SK-N-MC (cell line): ENCODE data around the gene IL20.

Experiments
- EZH2 ChIP-seq: fragments of 200-600 bp; sonication (generic); IDR thresholded peaks from one replicate; pipeline ENCODE4 v1.6.1; 2017; ENCODE audit warnings: antibody characterized with exemption
- FOXP2 ChIP-seq: optimal IDR thresholded peaks from 2 replicates; pipeline ENCODE3; 2011; ENCODE audit warnings: mild to moderate bottlenecking, moderate library complexity; ENCODE audit not compliant: insufficient read depth; ENCODE audit errors: extremely low read length, control extremely low read depth
- POLR2AphosphoS5 ChIP-seq: IDR thresholded peaks from 2 replicates; pipeline ENCODE4 v1.6.1; 2012; ENCODE audit warnings: mild to moderate bottlenecking, low read depth, low read length, borderline replicate concordance

- TF ChIP-seq EZH2: no peak
- TF ChIP-seq POLR2AphosphoS5: no peak
- TF ChIP-seq FOXP2: no peak
Measured at GRCh38 chr1:206836111-206836510, 29.3 kb upstream of the IL20 start.
